ENCODE measurements around the gene CNTNAP2. TPM values are rescaled to one million over a fixed set of nuclear protein-coding genes. Genes with fewer than 3 reads are reported as not detected.

Gene CNTNAP2
- total RNA-seq, 2 donors from 2014 or later, result 171 to 228 TPM

DNA sequence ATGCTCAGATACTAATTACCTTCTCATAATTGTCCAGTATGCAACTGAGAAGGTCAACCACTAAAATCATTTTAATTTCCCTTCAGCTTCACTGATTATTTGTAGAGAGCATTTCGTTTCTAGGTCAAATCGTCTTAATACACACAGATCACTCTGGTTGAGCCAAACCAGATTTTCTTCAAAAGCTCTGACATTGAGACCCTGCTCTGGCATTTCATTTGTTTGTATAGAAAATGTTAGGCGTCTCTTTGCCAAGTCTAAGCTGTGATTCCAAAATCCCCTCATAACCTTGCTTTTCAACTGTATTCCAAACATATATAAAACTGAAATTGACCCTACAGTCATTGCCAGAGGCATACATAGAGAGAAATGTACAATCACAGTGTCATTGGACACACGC lies 520.0 kb downstream of the CNTNAP2 start:
- Mint-ChIP-seq H3K36me3 (ENCODE audit: low read depth) (no peaks in the 10 kb centered on the region), H3K27ac (no peak overlapping the region), H3K4me1 (peaks cover 8% of the 10 kb centered on the region), H3K4me3 (no peak overlapping the region), H3K9me3 (no peaks in the 10 kb centered on the region), H3K27me3 (ENCODE audit: insufficient read depth) (no peaks in the 10 kb centered on the region)
- Histone ChIP-seq H3K4me3 (ENCODE audit: low read length) (no peak overlapping the region), H3K4me1 (ENCODE audit: control insufficient read depth, insufficient read depth, low read length) (no peaks in the 10 kb centered on the region), H3K9ac (ENCODE audit: extremely low read depth, low read length, poor library complexity, severe bottlenecking) (no peak overlapping the region), H3K36me3 (ENCODE audit: control insufficient read depth, insufficient read depth, low read length) (no peaks in the 10 kb centered on the region), H3K9me3 (ENCODE audit: control insufficient read depth, low read length) (no peaks in the 10 kb centered on the region), H3K27ac (ENCODE audit: low read depth, low read length) (no peak overlapping the region), H3K27me3 (ENCODE audit: control insufficient read depth, insufficient read depth, low read length, poor library complexity, severe bottlenecking) (no peaks in the 10 kb centered on the region)
- DNase-seq, result no peak
- TF ChIP-seq, protein P1, sequence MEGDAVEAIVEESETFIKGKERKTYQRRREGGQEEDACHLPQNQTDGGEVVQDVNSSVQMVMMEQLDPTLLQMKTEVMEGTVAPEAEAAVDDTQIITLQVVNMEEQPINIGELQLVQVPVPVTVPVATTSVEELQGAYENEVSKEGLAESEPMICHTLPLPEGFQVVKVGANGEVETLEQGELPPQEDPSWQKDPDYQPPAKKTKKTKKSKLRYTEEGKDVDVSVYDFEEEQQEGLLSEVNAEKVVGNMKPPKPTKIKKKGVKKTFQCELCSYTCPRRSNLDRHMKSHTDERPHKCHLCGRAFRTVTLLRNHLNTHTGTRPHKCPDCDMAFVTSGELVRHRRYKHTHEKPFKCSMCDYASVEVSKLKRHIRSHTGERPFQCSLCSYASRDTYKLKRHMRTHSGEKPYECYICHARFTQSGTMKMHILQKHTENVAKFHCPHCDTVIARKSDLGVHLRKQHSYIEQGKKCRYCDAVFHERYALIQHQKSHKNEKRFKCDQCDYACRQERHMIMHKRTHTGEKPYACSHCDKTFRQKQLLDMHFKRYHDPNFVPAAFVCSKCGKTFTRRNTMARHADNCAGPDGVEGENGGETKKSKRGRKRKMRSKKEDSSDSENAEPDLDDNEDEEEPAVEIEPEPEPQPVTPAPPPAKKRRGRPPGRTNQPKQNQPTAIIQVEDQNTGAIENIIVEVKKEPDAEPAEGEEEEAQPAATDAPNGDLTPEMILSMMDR (conservative IDR thresholded peaks at IDR 0.05), result no peak
- 95 to 100% methylated on average over 2 to 4 of the region's 4 CpGs for WGBS, 2 experiments (ENCODE audit: insufficient coverage in 1 of 2, insufficient read length in 1 of 2)

DNA sequence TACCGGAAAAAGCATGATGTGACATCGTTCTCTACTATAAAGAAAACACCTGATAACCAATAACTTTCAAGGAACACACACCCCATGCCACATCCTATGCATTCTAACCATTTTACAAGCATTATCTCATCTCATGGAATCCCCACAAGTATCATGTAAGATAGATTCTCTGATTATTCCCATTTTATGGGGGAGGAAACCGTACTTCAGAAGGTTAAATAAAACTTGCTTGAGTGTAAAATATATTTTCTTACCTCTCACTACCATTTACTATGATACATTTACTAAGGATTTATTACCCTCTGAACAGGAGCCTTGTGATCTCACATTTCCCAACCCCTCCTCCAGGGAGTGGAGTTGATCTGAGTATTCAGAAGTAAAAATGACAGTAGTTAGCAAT lies 522.7 kb downstream of the CNTNAP2 start:
- H3K4me1 ChIP-seq (ENCODE audit: control insufficient read depth, insufficient read depth, low read length), result no peaks in the 10 kb centered on the region
- no peak overlapping the region for H3K4me3 Mint-ChIP-seq
- H3K9me3 Mint-ChIP-seq, result peaks cover 2% of the 10 kb centered on the region
- no peak overlapping the region for H3K27ac ChIP-seq (ENCODE audit: low read depth, low read length)
- no peaks in the 10 kb centered on the region for H3K36me3 ChIP-seq (ENCODE audit: control insufficient read depth, insufficient read depth, low read length)
- H3K27me3 Mint-ChIP-seq (ENCODE audit: insufficient read depth), result no peaks in the 10 kb centered on the region
- H3K27me3 ChIP-seq (ENCODE audit: control insufficient read depth, insufficient read depth, low read length, poor library complexity, severe bottlenecking), result no peaks in the 10 kb centered on the region
- H3K27ac Mint-ChIP-seq, result no peak overlapping the region
- H3K4me3 ChIP-seq (ENCODE audit: low read length), result no peak overlapping the region
- peaks cover 8% of the 10 kb centered on the region for H3K4me1 Mint-ChIP-seq
- 96 to 100% methylated on average over 1 to 2 of the region's 3 CpGs for WGBS, 2 experiments (ENCODE audit: insufficient coverage in 1 of 2, insufficient read length in 1 of 2)
- no peak overlapping the region for H3K9ac ChIP-seq (ENCODE audit: extremely low read depth, low read length, poor library complexity, severe bottlenecking)
- H3K36me3 Mint-ChIP-seq (ENCODE audit: low read depth), result no peaks in the 10 kb centered on the region
- TF ChIP-seq, protein P1 (conservative IDR thresholded peaks at IDR 0.05), result no peak
- H3K9me3 ChIP-seq (ENCODE audit: control insufficient read depth, low read length), result no peaks in the 10 kb centered on the region
- no peak for DNase-seq

DNA sequence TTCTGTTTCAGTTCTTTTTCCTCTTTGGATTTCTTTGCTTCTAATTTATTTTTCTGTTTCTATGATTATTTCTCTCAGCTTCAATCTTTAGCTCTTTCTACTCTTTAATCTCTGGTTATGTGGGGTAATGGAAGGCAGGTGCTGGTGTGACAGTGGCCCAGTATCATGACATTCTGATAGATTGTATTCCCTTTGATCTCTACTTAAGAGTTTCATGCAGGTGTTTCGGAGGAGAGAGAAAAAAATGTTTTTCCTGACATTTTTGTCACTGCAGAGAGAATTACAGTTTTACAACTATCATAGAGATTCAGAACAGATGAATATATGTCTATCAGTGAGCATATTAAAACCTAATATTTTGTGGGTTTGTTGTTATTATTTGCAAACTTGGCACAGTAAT lies 524.9 kb downstream of the CNTNAP2 start:
- WGBS, 2 experiments (ENCODE audit: insufficient coverage in 1 of 2, insufficient read length in 1 of 2), result 100% methylated on average over 1 of the region's 1 CpG
- no peaks in the 10 kb centered on the region for H3K4me1 ChIP-seq (ENCODE audit: control insufficient read depth, insufficient read depth, low read length)
- Mint-ChIP-seq H3K27me3 (ENCODE audit: insufficient read depth) (no peaks in the 10 kb centered on the region), H3K4me3 (no peak overlapping the region), H3K36me3 (ENCODE audit: low read depth) (no peaks in the 10 kb centered on the region), H3K27ac (no peak overlapping the region), H3K9me3 (peaks cover 2% of the 10 kb centered on the region), H3K4me1 (no peaks in the 10 kb centered on the region)
- H3K27me3 ChIP-seq (ENCODE audit: control insufficient read depth, insufficient read depth, low read length, poor library complexity, severe bottlenecking), result no peaks in the 10 kb centered on the region
- no peak for DNase-seq
- H3K27ac ChIP-seq (ENCODE audit: low read depth, low read length), result no peak overlapping the region
- no peaks in the 10 kb centered on the region for H3K36me3 ChIP-seq (ENCODE audit: control insufficient read depth, insufficient read depth, low read length)
- TF ChIP-seq, protein P1 (conservative IDR thresholded peaks at IDR 0.05), result no peak
- H3K4me3 ChIP-seq (ENCODE audit: low read length), result no peak overlapping the region
- no peak overlapping the region for H3K9ac ChIP-seq (ENCODE audit: extremely low read depth, low read length, poor library complexity, severe bottlenecking)
- H3K9me3 ChIP-seq (ENCODE audit: control insufficient read depth, low read length), result no peaks in the 10 kb centered on the region
